NCI-H1436 (cell line): Measurements from ENCODE around the gene RECQL5.
"Not testable (repeated sequence)": the region's sequence is repeated elsewhere in the genome, so short reads cannot be mapped to it uniquely, and the experiment has no call there.

ENCODE experiments used
- DNase-seq: peaks from one replicate; lab custom pipeline; 2025; lab: John Stamatoyannopoulos, UW

RECQL5 gene

GRCh38 chr17:75647921-75648320 lies 19.0 kb downstream of the RECQL5 start:
- no peak for DNase-seq

DNA sequence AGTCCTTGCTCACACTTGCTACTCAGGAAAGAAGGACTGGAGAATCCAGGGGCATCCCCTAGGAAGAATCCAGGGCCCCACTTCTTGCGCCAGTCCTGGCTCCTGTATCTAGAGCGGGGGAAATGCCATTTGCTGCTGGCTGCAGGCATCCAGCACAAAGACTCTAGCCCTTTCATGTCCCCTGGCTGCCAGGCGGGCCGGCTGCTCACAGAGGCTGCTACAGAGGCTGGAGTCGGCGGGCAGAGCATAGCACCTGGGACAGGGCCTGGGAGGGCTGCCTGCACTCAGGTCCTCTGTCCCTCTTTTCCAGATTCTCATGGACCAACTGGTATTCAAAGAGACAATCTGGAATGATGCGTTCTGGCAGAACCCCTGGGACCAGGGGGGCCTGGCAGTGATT lies 19.9 kb downstream of the RECQL5 start:
- DNase-seq, result no peak

DNA sequence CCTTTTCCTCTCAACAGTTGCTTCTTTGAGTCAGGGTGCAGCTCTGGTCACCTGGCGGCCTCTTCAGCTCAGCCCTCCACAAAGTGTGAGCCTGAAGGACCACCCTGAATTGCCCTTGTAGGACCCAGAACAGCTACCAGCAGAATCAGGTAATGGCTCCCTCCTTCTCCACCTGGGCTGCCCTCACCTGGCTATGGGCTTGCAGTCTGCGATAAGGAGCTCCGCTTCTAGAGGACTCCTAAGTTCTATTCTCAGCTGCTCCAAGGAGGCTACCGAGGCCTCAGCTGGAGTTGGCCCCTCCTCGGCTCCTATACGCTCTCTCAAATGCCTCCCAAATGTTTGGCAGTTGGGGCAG lies 20.3 kb downstream of the RECQL5 start:
- DNase-seq, result no peak

DNA sequence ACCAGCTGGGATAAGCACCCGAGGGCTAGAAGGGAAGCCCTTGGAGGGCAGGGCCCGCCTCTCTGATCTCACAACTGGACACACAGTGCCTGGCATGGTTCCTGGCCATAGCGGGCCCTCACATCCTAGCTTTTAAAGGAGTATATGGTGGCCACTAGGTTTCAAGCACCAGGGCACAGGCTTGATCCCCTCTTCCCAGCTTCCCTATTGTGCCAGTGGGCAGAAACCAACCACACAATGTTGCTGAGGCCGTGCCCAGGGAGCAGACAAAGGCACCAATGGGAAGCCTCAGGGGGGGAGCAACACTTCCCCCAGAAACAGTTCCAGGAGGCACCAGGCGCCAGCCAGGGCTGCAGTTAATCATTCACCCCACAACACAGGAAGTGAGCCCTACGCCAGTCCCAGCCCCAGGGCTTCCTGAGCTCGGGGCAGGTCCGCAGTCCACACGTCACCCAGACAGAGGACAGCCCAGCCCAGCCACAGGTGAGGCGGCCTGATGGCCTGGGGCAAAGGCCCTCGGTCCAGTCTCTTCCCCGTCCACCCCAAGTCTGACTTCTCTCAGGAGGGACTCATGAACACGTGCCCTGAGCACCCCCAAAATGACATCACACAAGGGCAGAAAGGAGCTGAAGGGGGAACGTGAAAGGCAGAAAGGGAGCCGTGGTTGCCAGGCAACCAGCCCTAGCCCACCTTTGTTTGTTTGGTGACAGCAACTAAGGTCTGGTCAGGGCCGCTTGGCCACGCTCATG lies 20.9 kb downstream of the RECQL5 start:
- no peak for DNase-seq

DNA sequence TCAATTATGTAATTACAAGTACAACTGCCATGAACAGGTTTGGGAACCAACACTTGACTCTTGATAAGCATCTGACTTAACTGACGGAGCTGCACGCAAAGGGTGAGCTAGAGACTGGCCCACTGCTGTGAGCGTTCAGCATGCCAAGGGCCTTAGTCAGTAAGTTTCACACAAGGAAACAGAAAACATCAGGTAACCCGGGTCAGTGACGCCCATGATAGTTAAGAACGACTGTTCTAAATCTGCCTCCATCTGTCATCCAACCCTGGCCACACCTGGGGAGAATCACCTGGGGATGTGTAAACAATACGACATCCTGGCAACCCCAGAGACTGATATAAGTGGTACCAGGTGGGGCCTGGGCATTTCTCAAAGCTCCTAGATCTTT lies 21.5 kb downstream of the RECQL5 start:
- no peak for DNase-seq

GRCh38 chr17:75643643-75644017 lies 23.3 kb downstream of the RECQL5 start:
- no peak for DNase-seq

DNA sequence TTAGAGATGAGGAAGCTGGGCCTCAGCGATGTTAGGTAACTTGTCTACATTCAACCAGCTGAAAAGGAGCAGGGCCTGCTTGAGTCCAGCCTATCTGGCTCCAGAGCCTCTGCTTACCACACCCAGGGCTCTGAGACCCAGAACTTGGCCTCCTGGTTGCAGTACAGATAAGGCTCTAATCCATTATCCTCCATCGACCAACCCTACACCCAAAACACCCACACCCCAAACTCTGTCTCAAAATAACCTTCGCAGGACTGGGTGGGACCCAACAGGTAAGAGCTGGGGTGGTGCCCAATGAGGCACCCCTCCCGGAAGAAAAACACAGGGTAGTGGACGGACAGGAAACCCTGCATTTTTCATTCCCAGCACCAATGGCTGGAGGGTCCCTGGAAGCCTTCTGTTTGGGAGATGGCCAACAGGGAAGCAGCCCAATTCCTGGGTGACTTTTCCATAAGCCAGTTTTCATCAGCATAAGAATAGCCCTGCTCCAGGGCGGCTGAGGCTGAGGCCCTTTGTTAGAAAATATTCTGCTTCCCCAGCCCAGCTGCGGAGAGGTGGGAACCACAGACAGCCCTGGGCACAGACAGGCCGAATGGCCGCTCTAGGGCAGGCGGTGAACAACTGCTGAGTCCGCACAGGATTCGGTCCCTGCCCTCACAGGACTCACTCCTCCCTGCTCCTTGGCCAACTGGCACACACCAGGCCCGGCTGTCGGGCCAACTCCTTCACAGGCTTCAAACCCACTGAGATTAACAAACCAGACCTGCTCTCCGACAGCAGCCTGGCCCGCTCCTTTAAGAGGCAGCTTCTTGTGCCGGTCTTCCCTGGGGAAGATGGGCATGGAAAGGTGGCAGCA lies 23.9 kb downstream of the RECQL5 start:
- DNase-seq, result no peak

- DNase-seq, result no peak
Measured at GRCh38 chr17:75642182-75642783, 24.7 kb downstream of the RECQL5 start.

GRCh38 chr17:75641343-75641742 lies 25.6 kb downstream of the RECQL5 start:
- no peak for DNase-seq

GRCh38 chr17:75640556-75641119 lies 26.3 kb downstream of the RECQL5 start:
- no peak for DNase-seq

- no peak for DNase-seq
Measured at GRCh38 chr17:75639771-75640555, 27.0 kb downstream of the RECQL5 start.

DNA sequence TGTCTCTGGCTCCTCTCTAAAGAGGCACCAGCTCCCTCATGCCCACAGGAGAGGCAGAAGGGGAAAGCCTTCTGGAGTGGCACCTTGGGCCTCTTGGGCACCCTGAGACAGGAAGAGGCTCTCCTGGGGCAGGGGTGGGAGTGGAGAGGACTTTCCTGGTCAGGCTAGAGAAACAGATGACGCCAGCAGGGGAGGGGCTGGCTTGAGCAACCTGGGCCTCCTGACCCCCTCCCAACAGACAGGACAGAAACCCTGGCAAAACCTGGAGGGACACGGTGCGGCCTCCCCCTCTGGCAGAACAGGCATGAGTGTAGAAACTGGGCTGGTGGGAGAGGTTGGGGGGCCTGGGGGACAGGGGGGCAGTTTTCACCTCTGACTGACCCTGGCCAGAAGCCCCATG lies 27.6 kb downstream of the RECQL5 start:
- no peak for DNase-seq

- DNase-seq, result no peak
Measured at GRCh38 chr17:75638893-75639292, 28.1 kb downstream of the RECQL5 start.

DNA sequence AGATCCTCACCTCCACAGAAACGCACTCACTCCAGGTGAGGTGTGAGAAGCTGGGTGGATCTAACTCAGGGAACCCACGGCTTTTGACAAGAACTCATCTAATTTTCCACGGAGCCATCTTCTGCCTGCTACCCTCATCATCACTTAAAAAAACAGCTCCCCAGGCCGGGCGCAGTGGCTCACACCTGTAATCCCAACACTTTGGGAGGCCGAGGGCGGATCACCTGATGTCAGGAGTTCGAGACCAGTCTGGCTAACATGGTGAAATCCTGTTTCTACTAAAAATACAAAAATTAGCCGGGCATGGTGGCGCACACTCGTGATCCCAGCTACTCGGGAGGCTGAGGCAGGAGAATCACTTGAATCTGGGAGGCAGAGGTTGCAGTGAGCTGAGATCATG lies 28.9 kb downstream of the RECQL5 start:
- not testable (repeated sequence) for DNase-seq

- DNase-seq, result no peak
Measured at GRCh38 chr17:75637551-75637950, 29.4 kb downstream of the RECQL5 start.

DNA sequence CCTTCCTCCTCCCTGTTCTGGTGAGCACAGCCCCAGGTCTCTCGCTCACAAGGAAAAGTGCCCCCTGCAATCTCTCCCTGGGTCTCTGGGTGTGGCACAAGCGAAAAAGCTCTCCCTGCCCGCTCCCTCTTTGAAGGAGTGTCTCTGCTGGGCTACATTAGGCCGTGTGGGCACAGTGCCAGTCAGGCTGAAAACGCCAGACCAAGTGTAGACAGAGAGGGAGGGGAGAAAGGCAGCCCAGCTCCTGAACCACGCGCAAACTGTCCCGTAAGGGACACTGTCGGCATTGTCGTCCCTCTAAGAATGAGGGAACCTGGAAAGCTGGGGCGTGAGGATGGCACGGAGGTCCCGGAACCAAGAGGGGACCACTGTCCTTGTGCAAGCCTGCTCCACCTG lies 29.8 kb downstream of the RECQL5 start:
- no peak for DNase-seq

GRCh38 chr17:75636381-75637142 lies 30.4 kb downstream of the RECQL5 start:
- no peak for DNase-seq

DNA sequence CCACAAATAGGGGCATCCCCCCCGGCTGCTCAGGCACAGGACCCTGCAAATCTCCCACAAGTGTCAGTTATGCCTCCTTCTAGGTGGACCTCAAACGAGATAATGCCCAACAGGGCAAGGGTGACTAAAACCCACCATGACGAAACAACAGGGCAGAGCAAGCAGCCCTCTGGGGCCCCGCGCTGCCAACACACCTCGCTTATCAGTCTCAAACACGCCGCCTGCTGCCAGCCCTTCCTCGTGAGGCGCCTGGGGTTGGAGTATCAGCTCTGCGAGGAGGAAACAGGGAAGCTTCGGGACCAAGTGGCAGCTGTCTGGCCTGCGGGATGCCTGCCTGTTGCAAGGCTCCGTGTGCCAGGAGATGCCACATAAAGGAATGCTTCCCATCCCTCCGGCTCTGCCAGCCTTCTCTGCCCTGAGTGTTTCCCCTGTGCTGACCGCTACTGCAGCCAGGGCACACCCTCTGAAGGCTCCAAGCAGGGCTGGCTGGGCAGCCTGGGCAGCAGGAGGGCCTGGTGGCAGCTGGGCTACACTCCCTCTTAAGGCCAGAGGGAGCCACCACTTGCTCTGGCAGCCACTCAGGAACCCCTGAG lies 31.2 kb downstream of the RECQL5 start:
- DNase-seq, result no peak

DNA sequence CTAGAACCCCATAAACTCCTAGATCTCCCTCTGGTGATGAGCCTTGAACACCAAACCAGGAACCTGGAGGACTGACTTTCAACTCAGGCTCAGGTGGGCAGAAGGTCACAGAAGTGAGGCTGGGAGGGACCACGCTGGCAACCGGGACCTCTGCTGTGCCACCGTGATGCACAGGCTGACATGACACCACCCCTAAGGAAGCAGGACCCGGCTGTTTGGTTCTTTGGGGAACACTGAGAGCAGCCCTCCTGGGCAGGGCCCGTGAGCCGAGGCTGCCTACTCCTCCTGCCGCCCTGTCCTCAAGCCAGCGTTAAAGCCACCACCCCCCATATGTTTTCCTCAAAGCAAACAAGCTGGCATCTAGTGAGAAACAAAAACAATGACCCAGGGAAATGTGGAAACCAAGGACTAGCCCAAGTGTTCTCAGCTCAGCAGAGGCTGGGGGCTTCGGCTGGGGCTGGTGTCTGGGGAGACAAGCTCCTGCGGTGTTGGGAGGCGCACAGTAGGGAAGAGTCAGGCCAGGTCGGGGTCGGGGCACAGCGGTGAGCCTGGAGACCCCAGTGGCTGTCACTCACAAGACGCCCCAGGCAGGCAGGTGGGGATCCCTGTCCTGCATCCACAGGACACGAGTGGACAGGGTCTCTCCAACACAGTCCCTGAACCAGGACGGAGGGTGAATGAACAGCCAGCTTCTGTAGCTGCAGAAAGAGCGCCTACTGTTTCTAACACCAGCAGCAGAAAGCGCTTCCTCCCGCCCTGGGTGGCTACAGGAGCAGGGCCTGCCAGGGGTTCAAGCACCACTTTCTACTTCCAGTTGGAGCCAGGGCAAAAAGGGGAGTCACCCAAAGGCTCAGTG lies 32.0 kb downstream of the RECQL5 start:
- no peak for DNase-seq

- no peak for DNase-seq
Measured at GRCh38 chr17:75634376-75634740, 32.6 kb downstream of the RECQL5 start.
